ENCODE results near the gene RANGAP1. TPM values are rescaled to one million over a fixed set of nuclear protein-coding genes. Genes with fewer than 3 reads are reported as not detected.

Gene RANGAP1
- total RNA-seq, 1 donor from 2014 or later, result 49.7 TPM

GRCh38 chr22:41332217-41332939 lies 46.4 kb upstream of the RANGAP1 start:
- H3K36me3 Mint-ChIP-seq (ENCODE audit: unreplicated experiment), result peaks cover 31% of the 10 kb centered on the region
- no peak overlapping the region for H3K4me3 Mint-ChIP-seq (ENCODE audit: unreplicated experiment)
- TF ChIP-seq CTCF (IDR thresholded peaks at IDR 0.05), result no peak
- no peak overlapping the region for H3K27ac Mint-ChIP-seq (ENCODE audit: unreplicated experiment)
- no peaks in the 10 kb centered on the region for H3K9me3 Mint-ChIP-seq (ENCODE audit: unreplicated experiment)
- no peaks in the 10 kb centered on the region for H3K27me3 Mint-ChIP-seq (ENCODE audit: unreplicated experiment)
- DNase-seq (ENCODE audit: extremely low spot score, unreplicated experiment), result no peak
- no peaks in the 10 kb centered on the region for H3K4me1 Mint-ChIP-seq (ENCODE audit: unreplicated experiment)

DNA sequence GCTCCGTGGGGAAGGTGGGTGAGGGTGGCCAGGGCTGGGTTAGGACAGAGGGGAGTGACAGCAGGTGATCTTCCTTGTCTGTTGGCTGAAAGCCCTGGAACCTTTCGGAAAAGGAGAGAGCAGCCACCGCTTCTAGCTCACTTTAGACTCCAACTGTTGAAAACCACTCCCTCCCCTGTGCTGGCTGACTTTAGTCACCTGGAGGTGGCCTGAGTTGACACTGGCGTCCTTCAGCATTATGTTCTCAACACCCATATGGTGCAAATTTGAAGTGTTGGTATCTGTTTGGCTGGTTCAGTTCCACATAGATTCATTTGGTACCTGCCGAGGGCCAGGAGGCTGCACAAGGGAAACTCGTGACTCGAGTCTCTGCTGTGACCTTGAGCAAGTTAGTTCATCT lies 44.2 kb upstream of the RANGAP1 start:
- H3K4me1 Mint-ChIP-seq (ENCODE audit: unreplicated experiment), result no peaks in the 10 kb centered on the region
- DNase-seq (ENCODE audit: extremely low spot score, unreplicated experiment), result no peak
- TF ChIP-seq CTCF (IDR thresholded peaks at IDR 0.05), result no peak
- no peak overlapping the region for H3K27ac Mint-ChIP-seq (ENCODE audit: unreplicated experiment)
- no peaks in the 10 kb centered on the region for H3K27me3 Mint-ChIP-seq (ENCODE audit: unreplicated experiment)
- H3K4me3 Mint-ChIP-seq (ENCODE audit: unreplicated experiment), result no peak overlapping the region
- H3K36me3 Mint-ChIP-seq (ENCODE audit: unreplicated experiment), result peaks cover 38% of the 10 kb centered on the region
- H3K9me3 Mint-ChIP-seq (ENCODE audit: unreplicated experiment), result no peaks in the 10 kb centered on the region

DNA sequence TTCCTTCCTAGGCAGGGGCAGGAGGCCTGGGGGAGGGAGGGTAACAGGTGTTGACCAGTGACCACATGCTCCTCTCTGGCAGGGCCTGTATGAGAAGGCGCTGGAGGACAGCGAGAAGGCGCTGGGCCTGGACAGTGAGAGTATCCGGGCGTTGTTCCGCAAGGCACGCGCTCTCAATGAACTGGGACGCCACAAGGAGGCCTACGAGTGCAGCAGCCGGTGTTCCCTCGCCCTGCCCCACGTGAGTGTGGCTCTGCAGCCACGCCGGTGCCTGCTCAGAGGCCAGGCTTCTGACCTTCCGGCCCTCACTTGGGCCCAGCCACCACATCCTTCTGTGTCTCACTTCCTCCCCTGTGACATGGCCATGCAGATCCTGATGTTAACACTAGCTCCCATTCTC lies 41.1 kb upstream of the RANGAP1 start:
- H3K27ac Mint-ChIP-seq (ENCODE audit: unreplicated experiment), result no peak overlapping the region
- H3K9me3 Mint-ChIP-seq (ENCODE audit: unreplicated experiment), result no peaks in the 10 kb centered on the region
- DNase-seq (ENCODE audit: extremely low spot score, unreplicated experiment), result no peak
- no peaks in the 10 kb centered on the region for H3K27me3 Mint-ChIP-seq (ENCODE audit: unreplicated experiment)
- no peak for TF ChIP-seq CTCF (IDR thresholded peaks at IDR 0.05)
- H3K36me3 Mint-ChIP-seq (ENCODE audit: unreplicated experiment), result peaks cover 29% of the 10 kb centered on the region
- no peak overlapping the region for H3K4me3 Mint-ChIP-seq (ENCODE audit: unreplicated experiment)
- no peaks in the 10 kb centered on the region for H3K4me1 Mint-ChIP-seq (ENCODE audit: unreplicated experiment)

GRCh38 chr22:41324821-41325528 lies 39.0 kb upstream of the RANGAP1 start:
- no peak overlapping the region for H3K4me3 Mint-ChIP-seq (ENCODE audit: unreplicated experiment)
- H3K27me3 Mint-ChIP-seq (ENCODE audit: unreplicated experiment), result no peaks in the 10 kb centered on the region
- peaks cover 35% of the 10 kb centered on the region for H3K36me3 Mint-ChIP-seq (ENCODE audit: unreplicated experiment)
- H3K27ac Mint-ChIP-seq (ENCODE audit: unreplicated experiment), result no peak overlapping the region
- DNase-seq (ENCODE audit: extremely low spot score, unreplicated experiment), result no peak
- no peaks in the 10 kb centered on the region for H3K9me3 Mint-ChIP-seq (ENCODE audit: unreplicated experiment)
- no peak for TF ChIP-seq CTCF (IDR thresholded peaks at IDR 0.05)
- no peaks in the 10 kb centered on the region for H3K4me1 Mint-ChIP-seq (ENCODE audit: unreplicated experiment)

GRCh38 chr22:41320416-41321240 lies 34.6 kb upstream of the RANGAP1 start:
- Mint-ChIP-seq H3K27ac (ENCODE audit: unreplicated experiment) (no peak overlapping the region), H3K9me3 (ENCODE audit: unreplicated experiment) (no peaks in the 10 kb centered on the region), H3K4me1 (ENCODE audit: unreplicated experiment) (peaks cover 3% of the 10 kb centered on the region), H3K27me3 (ENCODE audit: unreplicated experiment) (no peaks in the 10 kb centered on the region), H3K4me3 (ENCODE audit: unreplicated experiment) (no peak overlapping the region), H3K36me3 (ENCODE audit: unreplicated experiment) (peaks cover 17% of the 10 kb centered on the region)
- no peak for DNase-seq (ENCODE audit: extremely low spot score, unreplicated experiment)
- TF ChIP-seq CTCF (IDR thresholded peaks at IDR 0.05), result no peak
